ENCODE measurements around the gene PCGF3.
"Not testable (repeated sequence)": the region's sequence is repeated elsewhere in the genome, so short reads cannot be mapped to it uniquely, and the experiment has no call there.

PCGF3 gene

GRCh38 chr4:766559-767283 lies 61.1 kb downstream of the PCGF3 start:
- no peak for DNase-seq

- no peak for DNase-seq
Measured at GRCh38 chr4:768076-768475, 62.4 kb downstream of the PCGF3 start.

GRCh38 chr4:768995-769394 lies 63.4 kb downstream of the PCGF3 start:
- no peak for DNase-seq

GRCh38 chr4:769511-769910 lies 63.9 kb downstream of the PCGF3 start:
- no peak for DNase-seq

- DNase-seq, result no peak
Measured at GRCh38 chr4:770022-770421, 64.4 kb downstream of the PCGF3 start.

GRCh38 chr4:771464-771863 lies 65.8 kb downstream of the PCGF3 start:
- no peak for DNase-seq

GRCh38 chr4:772118-772517 lies 66.5 kb downstream of the PCGF3 start:
- no peak for DNase-seq

- no peak for DNase-seq
Measured at GRCh38 chr4:772776-773175, 67.1 kb downstream of the PCGF3 start.

- no peak for DNase-seq
Measured at GRCh38 chr4:773214-773613, 67.6 kb downstream of the PCGF3 start.

GRCh38 chr4:774419-775092 lies 68.9 kb downstream of the PCGF3 start:
- DNase-seq, result not testable (repeated sequence)

GRCh38 chr4:775485-775884 lies 69.9 kb downstream of the PCGF3 start:
- DNase-seq, result not testable (repeated sequence)

GRCh38 chr4:776743-777441 lies 71.3 kb downstream of the PCGF3 start:
- no peak for DNase-seq

GRCh38 chr4:777520-778262 lies 72.1 kb downstream of the PCGF3 start:
- no peak for DNase-seq

GRCh38 chr4:779555-779954 lies 73.9 kb downstream of the PCGF3 start:
- no peak for DNase-seq

GRCh38 chr4:780255-780654 lies 74.6 kb downstream of the PCGF3 start:
- DNase-seq, result not testable (repeated sequence)

- DNase-seq, result peak; percentile 11
Measured at GRCh38 chr4:780716-781492, 75.3 kb downstream of the PCGF3 start.

GRCh38 chr4:781493-782216 lies 76.0 kb downstream of the PCGF3 start:
- peak; percentile 100 for DNase-seq

- no peak for DNase-seq
Measured at GRCh38 chr4:784401-785331, 79.0 kb downstream of the PCGF3 start.

- no peak for DNase-seq
Measured at GRCh38 chr4:785332-786073, 79.9 kb downstream of the PCGF3 start.

All from CD4-positive, alpha-beta T cell treated with Interleukin-12 subunit alpha and Interleukin-12 subunit beta, for 1 hour (primary cell).